Measurements from ENCODE around the gene CYP2C18.
"Not testable (repeated sequence)": the region's sequence is repeated elsewhere in the genome, so short reads cannot be mapped to it uniquely, and the experiment has no call there.

GRCh38 chr10:94663061-94663460, 20.5 kb upstream of the CYP2C18 start:
- TF ChIP-seq TFDP1 (CRISPR knock-in tag; IDR thresholded peaks at IDR 0.05; ENCODE audit: borderline replicate concordance); TBP (CRISPR knock-in tag; IDR thresholded peaks at IDR 0.05); DMTF1 (CRISPR knock-in tag; IDR thresholded peaks at IDR 0.05); SIN3B (IDR thresholded peaks at IDR 0.05; ENCODE audit: low read length); ZFP1 (CRISPR knock-in tag; IDR thresholded peaks at IDR 0.05); ATF1 (CRISPR knock-in tag; IDR thresholded peaks at IDR 0.05); POLR2AphosphoS5 (IDR thresholded peaks at IDR 0.05; ENCODE audit: low read depth, low read length); SKIL (CRISPR knock-in tag; IDR thresholded peaks at IDR 0.05; ENCODE audit: borderline replicate concordance); REST (IDR thresholded peaks at IDR 0.05; ENCODE audit: borderline replicate concordance in 1 of 2, low read depth in 1 of 2, low read length in 2 of 2); ZZZ3 (CRISPR knock-in tag; IDR thresholded peaks at IDR 0.05; ENCODE audit: borderline replicate concordance): not testable (repeated sequence)
- TF ChIP-seq, protein P1, sequence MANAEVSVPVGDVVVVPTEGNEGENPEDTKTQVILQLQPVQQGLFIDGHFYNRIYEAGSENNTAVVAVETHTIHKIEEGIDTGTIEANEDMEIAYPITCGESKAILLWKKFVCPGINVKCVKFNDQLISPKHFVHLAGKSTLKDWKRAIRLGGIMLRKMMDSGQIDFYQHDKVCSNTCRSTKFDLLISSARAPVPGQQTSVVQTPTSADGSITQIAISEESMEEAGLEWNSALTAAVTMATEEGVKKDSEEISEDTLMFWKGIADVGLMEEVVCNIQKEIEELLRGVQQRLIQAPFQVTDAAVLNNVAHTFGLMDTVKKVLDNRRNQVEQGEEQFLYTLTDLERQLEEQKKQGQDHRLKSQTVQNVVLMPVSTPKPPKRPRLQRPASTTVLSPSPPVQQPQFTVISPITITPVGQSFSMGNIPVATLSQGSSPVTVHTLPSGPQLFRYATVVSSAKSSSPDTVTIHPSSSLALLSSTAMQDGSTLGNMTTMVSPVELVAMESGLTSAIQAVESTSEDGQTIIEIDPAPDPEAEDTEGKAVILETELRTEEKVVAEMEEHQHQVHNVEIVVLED (CRISPR knock-in tag; IDR thresholded peaks at IDR 0.05; ENCODE audit: borderline replicate concordance) = not testable (repeated sequence)
- TF ChIP-seq, protein P2, sequence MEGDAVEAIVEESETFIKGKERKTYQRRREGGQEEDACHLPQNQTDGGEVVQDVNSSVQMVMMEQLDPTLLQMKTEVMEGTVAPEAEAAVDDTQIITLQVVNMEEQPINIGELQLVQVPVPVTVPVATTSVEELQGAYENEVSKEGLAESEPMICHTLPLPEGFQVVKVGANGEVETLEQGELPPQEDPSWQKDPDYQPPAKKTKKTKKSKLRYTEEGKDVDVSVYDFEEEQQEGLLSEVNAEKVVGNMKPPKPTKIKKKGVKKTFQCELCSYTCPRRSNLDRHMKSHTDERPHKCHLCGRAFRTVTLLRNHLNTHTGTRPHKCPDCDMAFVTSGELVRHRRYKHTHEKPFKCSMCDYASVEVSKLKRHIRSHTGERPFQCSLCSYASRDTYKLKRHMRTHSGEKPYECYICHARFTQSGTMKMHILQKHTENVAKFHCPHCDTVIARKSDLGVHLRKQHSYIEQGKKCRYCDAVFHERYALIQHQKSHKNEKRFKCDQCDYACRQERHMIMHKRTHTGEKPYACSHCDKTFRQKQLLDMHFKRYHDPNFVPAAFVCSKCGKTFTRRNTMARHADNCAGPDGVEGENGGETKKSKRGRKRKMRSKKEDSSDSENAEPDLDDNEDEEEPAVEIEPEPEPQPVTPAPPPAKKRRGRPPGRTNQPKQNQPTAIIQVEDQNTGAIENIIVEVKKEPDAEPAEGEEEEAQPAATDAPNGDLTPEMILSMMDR (CRISPR knock-in tag; IDR thresholded peaks at IDR 0.05) = not testable (repeated sequence)
